H1 (cell line): ENCODE measurements around the gene PLCB4. TPM values are rescaled to one million over a fixed set of nuclear protein-coding genes. Genes with fewer than 3 reads are reported as not detected.

Experiments used
- CTCF ChIA-PET: fragments of 300-600 bp; sonication (Branson Sonifier 250); formaldehyde crosslinking; loops from one replicate; lab custom pipeline; 2021; ENCODE audit not compliant: partially characterized antibody; lab: Charles Lee
- POLR2A ChIA-PET: fragments of 300-600 bp; sonication (Branson Sonifier 250); formaldehyde crosslinking; loops from one replicate; lab custom pipeline; 2021; ENCODE audit warnings: inconsistent platforms; ENCODE audit not compliant: partially characterized antibody; lab: Charles Lee
- DNase-seq, 2 experiments: peaks; one replicate each; pipeline versions ENCODE4 v3.0.0 to v3.0.0-alpha.2; 2010 to 2022; ENCODE audit warnings: low spot score in 2 of 2, low read depth in 1 of 2, mixed read lengths in 1 of 2
- FAIRE-seq: peaks from 2 replicates; lab custom pipeline; 2011; peaks lifted over from hg19 to GRCh38; lab: Jason Lieb, UNC
- H2AFZ ChIP-seq: 2 replicates; pipeline ENCODE4 v1.8.1; 2012; ENCODE audit warnings: low read length, inconsistent platforms
- H2AK5ac ChIP-seq: 2 replicates; pipeline ENCODE4 v1.6.1; 2013; ENCODE audit warnings: low read depth, low read length
- H2BK120ac ChIP-seq: replicated peaks from 2 replicates; pipeline ENCODE3; 2013; ENCODE audit warnings: low read depth, low read length, inconsistent platforms
- H2BK12ac ChIP-seq: 2 replicates; pipeline ENCODE4 v1.6.1; 2013; ENCODE audit warnings: low read depth, low read length
- H2BK15ac ChIP-seq: 2 replicates; pipeline ENCODE4 v1.6.1; 2013; ENCODE audit warnings: low read length
- H2BK20ac ChIP-seq: 2 replicates; pipeline ENCODE4 v1.6.1; 2013; ENCODE audit warnings: low read length
- H2BK5ac ChIP-seq: 2 replicates; pipeline ENCODE4 v1.6.1; 2013; ENCODE audit warnings: low read depth, low read length
- H3K14ac ChIP-seq: 2 replicates; pipeline ENCODE4 v1.6.1; 2013; ENCODE audit warnings: inconsistent platforms; ENCODE audit not compliant: insufficient read length
- H3K18ac ChIP-seq: 2 replicates; pipeline ENCODE4 v1.6.1; 2013; ENCODE audit warnings: low read length; ENCODE audit errors: extremely low read depth
- H3K23ac ChIP-seq: 2 replicates; pipeline ENCODE4 v1.6.1; 2013; ENCODE audit warnings: inconsistent platforms; ENCODE audit not compliant: insufficient read length
- H3K23me2 ChIP-seq: 2 replicates; pipeline ENCODE4 v1.6.1; 2013; ENCODE audit warnings: low read depth, low read length
- H3K27ac ChIP-seq: 2 replicates; pipeline ENCODE4 v1.6.1; 2011; ENCODE audit warnings: low read depth, low read length, inconsistent platforms
- H3K27me3 ChIP-seq, 4 experiments: replicated peaks in 1 of 4; 1 replicate in 1 of 4; 2 replicates in 3 of 4; pipeline versions ENCODE4 v1.6.1 to v1.8.1; 2011 to 2013; ENCODE audit warnings: low read length in 3 of 4, mild to moderate bottlenecking in 3 of 4, inconsistent platforms in 2 of 4, mixed read lengths in 2 of 4, moderate library complexity in 1 of 4; ENCODE audit not compliant: control insufficient read depth in 3 of 4, insufficient read depth in 3 of 4; ENCODE audit errors: extremely low read depth in 1 of 4
- H3K36me3 ChIP-seq, 4 experiments: 2 replicates each; pipeline versions ENCODE4 v1.6.1 to v1.8.1; 2011 to 2013; ENCODE audit warnings: mild to moderate bottlenecking in 4 of 4, low read length in 3 of 4, moderate library complexity in 2 of 4, control low read depth in 1 of 4, inconsistent platforms in 1 of 4; ENCODE audit not compliant: insufficient read depth in 4 of 4, control insufficient read depth in 2 of 4
- H3K4ac ChIP-seq: replicated peaks from 2 replicates; pipeline ENCODE3; 2013; ENCODE audit warnings: low read length, low read depth, mixed read lengths, inconsistent platforms; ENCODE audit not compliant: insufficient read length
- H3K4me1 ChIP-seq, 4 experiments: replicated peaks in 1 of 4; 1 replicate in 1 of 4; 2 replicates in 3 of 4; pipeline versions ENCODE4 v1.6.1 to v1.8.1; 2011 to 2013; ENCODE audit warnings: low read length in 3 of 4, inconsistent platforms in 2 of 4, mixed read lengths in 1 of 4; ENCODE audit not compliant: insufficient read depth in 4 of 4, control insufficient read depth in 3 of 4
- H3K4me2 ChIP-seq, 2 experiments: 2 replicates each; pipeline versions ENCODE4 v1.6.1 to v1.8.1; 2011 to 2013; ENCODE audit warnings: low read depth in 2 of 2, low read length in 2 of 2, control low read depth in 1 of 2, inconsistent platforms in 1 of 2, mild to moderate bottlenecking in 1 of 2; ENCODE audit not compliant: insufficient read depth in 1 of 2
- H3K4me3 ChIP-seq, 4 experiments: fragments of 200-600, 300-600 bp in 1 of 4; sonication (generic), shearing (Covaris generic), sonication (Bioruptor Twin) in 1 of 4; 2 replicates each; pipeline versions ENCODE4 v1.5.1 to v1.8.1; 2011 to 2016; ENCODE audit warnings: low read length in 4 of 4, low read depth in 3 of 4, control low read depth in 2 of 4, inconsistent platforms in 2 of 4, mild to moderate bottlenecking in 2 of 4, mixed read lengths in 1 of 4, moderate library complexity in 1 of 4; ENCODE audit not compliant: insufficient read depth in 2 of 4; ENCODE audit errors: extremely low read depth in 1 of 4
- H3K56ac ChIP-seq: replicated peaks from 2 replicates; pipeline ENCODE3; 2013; ENCODE audit warnings: low read depth, mild to moderate bottlenecking, mixed read lengths, low read length, inconsistent platforms; ENCODE audit not compliant: insufficient read length
- H3K79me1 ChIP-seq: 2 replicates; pipeline ENCODE4 v1.6.1; 2013; ENCODE audit warnings: low read depth, low read length, control low read depth
- H3K79me2 ChIP-seq, 2 experiments: 2 replicates each; pipeline versions ENCODE4 v1.6.1 to v1.8.1; 2012 to 2013; ENCODE audit warnings: low read length in 2 of 2, mild to moderate bottlenecking in 2 of 2, inconsistent platforms in 1 of 2; ENCODE audit not compliant: insufficient read depth in 2 of 2, control insufficient read depth in 1 of 2
- H3K9ac ChIP-seq, 4 experiments: replicated peaks in 1 of 4; 1 replicate in 1 of 4; 2 replicates in 3 of 4; pipeline versions ENCODE4 v1.6.1 to v1.8.1; 2011 to 2013; ENCODE audit warnings: low read depth in 3 of 4, low read length in 3 of 4, control low read depth in 2 of 4, mild to moderate bottlenecking in 2 of 4, moderate library complexity in 2 of 4, inconsistent platforms in 1 of 4; ENCODE audit errors: extremely low read depth in 1 of 4
- H3K9me3 ChIP-seq, 2 experiments: 2 replicates each; pipeline versions ENCODE4 v1.6.1 to v1.8.1; 2012 to 2013; ENCODE audit warnings: mild to moderate bottlenecking in 2 of 2, moderate library complexity in 2 of 2, control low read depth in 1 of 2, inconsistent platforms in 1 of 2, low read depth in 1 of 2, low read length in 1 of 2, mixed read lengths in 1 of 2; ENCODE audit not compliant: insufficient read depth in 2 of 2
- H4K20me1 ChIP-seq, 2 experiments: replicated peaks in 1 of 2; 2 replicates each; pipeline versions ENCODE3 to v1.8.1; 2011 to 2013; ENCODE audit warnings: inconsistent platforms in 2 of 2, low read length in 2 of 2, mild to moderate bottlenecking in 1 of 2; ENCODE audit not compliant: insufficient read depth in 2 of 2, control insufficient read depth in 1 of 2
- H4K5ac ChIP-seq: 2 replicates; pipeline ENCODE4 v1.6.1; 2013; ENCODE audit warnings: low read length, low read depth, mixed read lengths, inconsistent platforms; ENCODE audit not compliant: insufficient read length
- H4K8ac ChIP-seq: 2 replicates; pipeline ENCODE4 v1.8.0; 2013; ENCODE audit warnings: mild to moderate bottlenecking, moderate library complexity, low read length, inconsistent platforms; ENCODE audit not compliant: insufficient read depth; ENCODE audit errors: extremely low read depth
- H4K91ac ChIP-seq: replicated peaks from 2 replicates; pipeline ENCODE3; 2013; ENCODE audit warnings: low read length, mixed read lengths, inconsistent platforms; ENCODE audit not compliant: insufficient read length
- BACH1 ChIP-seq: IDR thresholded peaks from 2 replicates; pipeline ENCODE4 v1.6.1; 2012; ENCODE audit warnings: low read length, improper control_type of control experiment
- NANOG ChIP-seq: IDR thresholded peaks from 2 replicates; pipeline ENCODE4 v1.6.1; 2011; ENCODE audit warnings: low read length, low read depth, mild to moderate bottlenecking, inconsistent platforms; ENCODE audit not compliant: insufficient read depth, poor library complexity, severe bottlenecking
- SP1 ChIP-seq: IDR thresholded peaks from 2 replicates; pipeline ENCODE4 v1.6.1; 2011; ENCODE audit warnings: low read depth, low read length
- TAF1 ChIP-seq: IDR thresholded peaks from 2 replicates; pipeline ENCODE4 v1.6.1; 2011; ENCODE audit warnings: mild to moderate bottlenecking, low read depth, low read length
- WGBS, 2 experiments: shearing (Covaris generic) in 1 of 2; methylation state at CpG; one replicate each; pipeline versions ENCODE4 v1.1.6 to v1.1.7; 2013 to 2015; ENCODE audit warnings: low lambda C conversion rate in 2 of 2, mixed read lengths in 2 of 2, inconsistent platforms in 1 of 2, low coverage in 1 of 2, missing lambda C conversion rate in 1 of 2; ENCODE audit not compliant: insufficient replicate concordance in 2 of 2, insufficient coverage in 1 of 2, insufficient read length in 1 of 2; ENCODE audit errors: extremely low coverage in 1 of 2, missing lambda C conversion rate in 1 of 2; 5-methylcytosine and 5-hydroxymethylcytosine counted together
- polyA plus RNA-seq, 7 experiments: library from polyadenylated mRNA; depleted of rRNA in 3 of 7; stranded (reverse) in 5 of 7; unstranded in 2 of 7; fragments of >200 nt in 5 of 7; fragments of 200-250 nt in 2 of 7; gene quantifications; 1 replicate in 5 of 7; 2 replicates in 1 of 7; 4 replicates in 1 of 7; pipeline versions ENCODE4 v1.2.1 to v1.2.3, GENCODE V29; 2011 to 2013; ENCODE audit warnings: missing spikeins in 2 of 7, mixed read lengths in 2 of 7
- total RNA-seq: library from RNA; stranded (reverse); fragmentation: NEBNext Ultra II Directional; extraction: Animal tissue kit (Norgen Biotek cat#: 25700); gene quantifications from 2 replicates; pipeline ENCODE4 v1.2.1, GENCODE V29; 2021
- TF ChIP-seq, protein P1 (sequence below): IDR thresholded peaks from 2 replicates; pipeline ENCODE4 v1.6.1; 2011; ENCODE audit warnings: low read length, improper control_type of control experiment

The PLCB4 gene
- total and polyA plus RNA-seq, 2 of the 8 experiments (the other 6 are each of a cell fraction or from before 2014, with no cell fraction given): 3.2 to 14.1 TPM

DNA sequence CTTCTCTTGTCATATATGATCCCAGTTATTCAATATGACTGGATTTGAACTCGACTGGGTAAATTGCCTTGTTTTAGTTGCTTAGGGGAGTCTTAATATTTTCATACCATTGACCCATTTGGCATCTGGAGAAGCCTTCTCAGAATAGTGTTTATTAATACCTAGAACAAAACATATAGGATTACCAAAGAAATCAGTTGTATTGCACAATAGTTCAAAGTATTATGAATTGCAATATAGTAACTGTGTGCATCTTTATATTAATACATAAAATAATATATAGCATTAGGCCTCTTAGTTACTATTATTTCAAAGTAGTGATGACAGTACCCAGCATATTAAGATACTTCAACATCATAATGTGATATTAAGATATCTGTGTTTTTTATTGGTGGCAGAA lies 177.8 kb downstream of the PLCB4 start:
- H3K23ac ChIP-seq: no peak overlapping the region
- no peak overlapping the region for H2AK5ac ChIP-seq
- no peak for DNase-seq
- no peaks in the 10 kb centered on the region for H3K27me3 ChIP-seq
- H2BK5ac ChIP-seq: no peak overlapping the region
- 93% methylated on average over 1 of the region's 1 CpG; no CpG with 5 or more reads in 1 of the 2 experiments for WGBS, 2 experiments
- no peaks in the 10 kb centered on the region for H3K79me1 ChIP-seq
- H3K4me1 ChIP-seq: no peaks in the 10 kb centered on the region
- no peaks in the 10 kb centered on the region for H4K20me1 ChIP-seq
- FAIRE-seq: no peak
- H4K91ac ChIP-seq: no peak overlapping the region
- H3K36me3 ChIP-seq: no peaks in the 10 kb centered on the region
- no peak overlapping the region for H3K9ac ChIP-seq
- H2AFZ ChIP-seq: no peak overlapping the region
- ChIA-PET POLR2A (no interaction called here), CTCF (interaction anchor here (1.0 kb wide), 1 partner anchor 8 kb away, joined by 5 read pairs; no protein-coding TSS in a partner anchor)
- no peaks in the 10 kb centered on the region for H3K9me3 ChIP-seq
- H3K14ac ChIP-seq: no peak overlapping the region
- H3K4ac ChIP-seq: no peak overlapping the region
- H3K18ac ChIP-seq: no peak overlapping the region
- H2BK15ac ChIP-seq: no peak overlapping the region
- no peak overlapping the region for H2BK120ac ChIP-seq
- no peak overlapping the region for H3K56ac ChIP-seq
- no peak overlapping the region for H3K4me3 ChIP-seq
- no peak overlapping the region for H3K27ac ChIP-seq
- no peak overlapping the region for H3K4me2 ChIP-seq
- no peak overlapping the region for H2BK20ac ChIP-seq
- H3K79me2 ChIP-seq: no peaks in the 10 kb centered on the region
- no peak overlapping the region for H4K8ac ChIP-seq
- H2BK12ac ChIP-seq: no peak overlapping the region
- TF ChIP-seq SP1 (no peak), BACH1 (no peak), NANOG (no peak), TAF1 (no peak)
- TF ChIP-seq, protein P1, sequence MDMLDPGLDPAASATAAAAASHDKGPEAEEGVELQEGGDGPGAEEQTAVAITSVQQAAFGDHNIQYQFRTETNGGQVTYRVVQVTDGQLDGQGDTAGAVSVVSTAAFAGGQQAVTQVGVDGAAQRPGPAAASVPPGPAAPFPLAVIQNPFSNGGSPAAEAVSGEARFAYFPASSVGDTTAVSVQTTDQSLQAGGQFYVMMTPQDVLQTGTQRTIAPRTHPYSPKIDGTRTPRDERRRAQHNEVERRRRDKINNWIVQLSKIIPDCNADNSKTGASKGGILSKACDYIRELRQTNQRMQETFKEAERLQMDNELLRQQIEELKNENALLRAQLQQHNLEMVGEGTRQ: no peak
- no peak overlapping the region for H4K5ac ChIP-seq
- no peaks in the 10 kb centered on the region for H3K23me2 ChIP-seq
